NCI-H2227 (cell line): Measurements from ENCODE around the gene ALPK1.
"Not testable (repeated sequence)": the region's sequence is repeated elsewhere in the genome, so short reads cannot be mapped to it uniquely, and the experiment has no call there.

Experiments
- DNase-seq: peaks from one replicate; lab custom pipeline; 2025; ENCODE audit not compliant: unreplicated experiment; lab: John Stamatoyannopoulos, UW

Gene ALPK1

DNA sequence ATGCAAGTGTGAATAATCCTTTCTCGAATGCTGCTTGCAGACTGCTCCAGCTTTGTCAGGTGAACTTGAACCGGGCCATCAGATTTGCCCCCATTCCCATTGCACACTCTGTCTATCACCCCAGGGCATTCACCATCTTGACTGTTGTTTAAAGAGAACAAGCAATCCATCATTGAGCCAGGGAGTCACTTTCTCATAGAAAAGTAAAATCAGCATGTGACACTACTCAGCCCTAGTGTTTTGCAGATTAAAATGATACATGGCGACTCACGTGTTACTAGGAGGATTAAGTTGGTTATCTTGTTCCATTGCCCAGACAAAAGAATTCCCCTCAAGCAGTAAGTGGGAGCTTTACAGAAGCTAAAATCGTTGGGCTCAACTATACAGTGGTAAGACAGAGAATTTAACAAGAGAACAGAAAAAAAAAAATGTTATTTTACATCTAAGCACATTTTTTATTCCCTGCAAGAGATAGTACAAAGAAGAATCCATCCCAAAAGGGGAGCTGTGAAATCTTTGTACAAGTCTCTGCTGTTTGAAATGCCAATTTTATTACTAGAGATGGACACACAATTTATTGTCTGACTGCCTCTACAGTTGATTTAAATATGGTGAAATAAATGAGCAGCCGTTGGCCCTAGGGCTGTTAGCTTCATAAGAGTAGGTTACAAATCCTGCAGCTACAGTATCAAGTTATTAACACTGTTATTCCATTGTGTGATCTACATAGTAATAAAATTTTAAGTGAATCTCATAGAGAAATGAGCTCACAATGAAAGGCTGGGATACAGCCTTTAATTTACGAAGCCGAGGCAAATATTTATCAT lies 151.3 kb downstream of the ALPK1 start:
- DNase-seq = no peak

- DNase-seq = no peak
These were observed 152.5 kb downstream of the ALPK1 start for GRCh38 chr4:112449708-112450107.

DNA sequence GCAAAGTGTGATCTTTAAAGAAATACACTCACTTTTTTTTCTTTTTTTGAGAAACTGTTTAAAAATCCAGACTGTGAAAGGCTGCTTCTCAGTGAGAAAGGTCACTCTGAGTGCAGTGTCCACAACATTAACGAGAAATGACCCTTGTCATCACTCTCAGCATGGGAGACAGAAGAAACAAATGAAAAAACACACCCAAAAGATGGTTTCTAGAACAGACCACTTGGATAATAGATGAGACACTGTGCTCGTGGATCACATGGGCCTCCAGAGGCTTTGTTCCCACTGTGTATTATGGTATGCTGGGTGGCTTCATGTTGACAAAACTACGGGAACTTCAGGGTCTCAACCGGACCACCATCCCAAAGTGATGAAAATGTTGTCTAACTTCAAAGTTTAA lies 153.9 kb downstream of the ALPK1 start:
- DNase-seq = no peak

DNA sequence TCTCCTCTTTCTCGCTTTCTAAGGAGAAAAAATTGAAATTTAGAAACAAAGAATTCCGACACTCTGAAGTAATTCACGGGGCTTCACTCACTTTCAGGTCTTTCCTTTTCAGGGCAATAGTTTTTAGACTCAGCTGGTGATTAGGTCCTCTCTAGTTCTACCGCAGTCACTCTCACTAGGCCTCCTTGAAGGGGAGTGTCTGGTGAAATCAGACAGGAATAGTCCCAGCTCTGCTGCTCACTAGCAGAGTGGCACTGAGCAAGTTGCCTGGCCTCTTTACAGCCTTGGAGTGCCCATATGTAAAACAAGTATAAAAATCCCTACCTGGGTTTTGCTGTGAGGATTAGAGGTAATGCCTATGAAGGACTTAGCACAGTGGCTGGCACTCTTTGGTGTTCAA lies 154.7 kb downstream of the ALPK1 start:
- no peak for DNase-seq

DNA sequence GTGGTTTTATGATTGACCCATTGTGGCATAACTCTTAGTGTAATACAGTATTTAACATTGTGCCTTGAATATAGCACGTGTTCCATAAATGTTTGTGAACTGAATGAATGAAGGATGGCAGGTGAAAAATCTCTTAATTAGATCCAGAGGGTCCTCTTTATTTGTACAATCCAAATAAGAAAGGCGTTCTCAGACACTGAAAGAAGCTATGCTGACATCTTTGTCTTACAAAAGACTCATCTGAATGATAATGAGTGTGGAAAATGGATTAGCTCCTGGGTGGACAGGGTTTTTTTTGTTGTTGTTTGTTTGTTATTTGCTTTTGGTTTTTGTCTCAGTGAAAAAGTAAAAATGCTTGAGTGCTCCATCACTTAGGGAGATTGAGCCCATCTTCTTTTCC lies 156.2 kb downstream of the ALPK1 start:
- no peak for DNase-seq

DNA sequence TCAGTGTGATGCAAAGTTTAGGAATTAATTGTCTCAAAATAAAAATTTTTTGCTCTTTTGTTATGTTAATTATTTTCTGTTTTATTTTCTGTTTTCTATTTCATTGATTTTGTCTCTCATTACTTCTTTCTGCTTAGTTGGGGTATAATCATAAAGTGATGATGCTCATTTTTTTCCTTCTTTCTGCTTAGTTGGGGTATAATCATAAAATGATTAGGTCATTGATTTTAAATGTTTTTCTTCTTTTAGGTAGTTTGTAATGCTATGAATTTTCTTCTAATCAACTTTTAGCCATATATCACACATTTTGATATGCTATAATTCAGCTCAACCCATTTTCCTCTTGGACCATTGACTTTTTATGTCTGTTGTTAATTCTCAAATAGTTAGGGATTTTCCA lies 175.1 kb downstream of the ALPK1 start:
- no peak for DNase-seq

DNA sequence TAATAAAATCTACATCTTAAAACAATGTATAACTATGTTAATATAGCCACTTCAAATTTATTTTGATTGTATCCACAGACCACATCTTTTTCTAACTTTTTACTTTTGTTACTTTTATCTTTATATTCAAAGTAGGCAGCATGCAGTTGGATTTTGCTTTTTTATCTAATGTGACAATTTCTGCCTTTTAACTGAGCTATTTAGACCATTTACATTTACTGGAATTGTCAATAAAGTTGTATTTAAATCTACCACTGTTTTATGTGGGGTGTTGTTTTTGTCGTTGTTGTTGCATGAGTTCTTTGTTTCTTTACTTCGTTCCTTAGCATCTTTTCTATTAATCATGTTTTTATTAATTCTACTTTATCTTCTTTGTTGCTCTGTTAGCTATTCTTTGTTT lies 176.8 kb downstream of the ALPK1 start:
- DNase-seq = no peak

DNA sequence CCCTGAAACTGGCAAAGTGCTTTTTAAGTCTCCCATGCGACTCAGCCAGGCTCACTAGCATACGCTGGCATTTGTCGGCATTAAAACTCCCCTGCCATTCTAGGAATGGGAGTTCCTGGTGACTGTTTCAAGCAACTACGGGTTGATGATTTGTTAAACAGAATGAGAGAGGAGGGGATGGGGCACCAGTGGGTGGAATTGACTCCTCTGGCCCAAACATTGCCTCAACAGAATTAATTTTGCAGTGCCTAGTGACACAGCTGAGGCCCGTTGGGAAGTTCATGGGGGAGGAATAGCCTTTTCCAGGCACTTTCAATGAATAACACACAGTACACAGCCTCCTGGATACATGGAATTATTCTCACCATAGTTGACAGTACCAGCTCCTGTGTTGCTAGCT lies 188.8 kb downstream of the ALPK1 start:
- DNase-seq = no peak

- not testable (repeated sequence) for DNase-seq
These were observed 193.6 kb downstream of the ALPK1 start for GRCh38 chr4:112490808-112491207.
